ENCODE results near the gene NDUFB10. TPM values are rescaled to one million over a fixed set of nuclear protein-coding genes. Genes with fewer than 3 reads are reported as not detected.

The NDUFB10 gene
- total RNA-seq, 1 donor from 2014 or later: 132 TPM

DNA sequence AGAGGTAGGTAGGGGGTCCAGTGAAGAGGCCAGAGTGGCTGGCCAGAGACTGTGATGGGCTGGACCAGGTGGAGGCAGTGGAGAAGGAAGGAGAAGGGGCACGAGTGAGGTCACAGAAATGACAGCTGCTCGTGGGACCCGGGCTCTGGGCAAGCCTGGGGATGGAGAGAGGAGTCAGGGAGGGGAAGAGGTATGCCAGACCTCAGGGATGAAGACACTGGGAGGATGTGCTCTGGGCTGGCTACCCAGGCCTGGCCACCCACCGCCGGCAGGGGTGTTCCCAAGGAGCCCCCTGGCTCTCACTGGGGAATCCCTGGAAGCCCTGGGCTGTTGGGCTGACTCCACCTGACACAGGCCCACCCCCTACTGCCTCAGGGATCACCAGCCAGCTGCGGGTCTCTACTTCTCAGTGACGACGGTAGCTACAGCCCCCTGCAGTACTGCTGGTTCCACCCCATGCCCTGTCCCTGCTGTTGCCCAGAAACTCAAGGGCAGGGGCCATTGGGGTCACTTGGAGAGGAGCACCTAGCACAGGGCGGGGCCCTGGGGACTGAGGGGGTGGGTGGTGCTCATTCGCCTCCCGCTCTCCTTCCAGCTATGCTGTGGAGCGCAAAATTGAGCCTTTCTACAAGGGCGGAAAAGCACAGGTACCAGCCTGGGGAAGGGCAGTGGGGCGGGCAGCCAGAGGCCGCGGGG lies 14.3 kb downstream of the NDUFB10 start:
- no peaks in the 10 kb centered on the region for H3K9me3 Mint-ChIP-seq
- no peak overlapping the region for H3K27ac Mint-ChIP-seq
- H3K4me1 Mint-ChIP-seq (ENCODE audit: low read depth): peaks cover 16% of the 10 kb centered on the region
- DNase-seq (ENCODE audit: low spot score): no peak
- H3K27me3 Mint-ChIP-seq (ENCODE audit: low read depth): no peaks in the 10 kb centered on the region
- H3K36me3 Mint-ChIP-seq (ENCODE audit: low read depth): peaks cover 22% of the 10 kb centered on the region
- H3K4me3 Mint-ChIP-seq (ENCODE audit: low read depth): peak overlapping the region; percentile 21
- intact Hi-C loops (cut with micrococcal nuclease): no loop called here

DNA sequence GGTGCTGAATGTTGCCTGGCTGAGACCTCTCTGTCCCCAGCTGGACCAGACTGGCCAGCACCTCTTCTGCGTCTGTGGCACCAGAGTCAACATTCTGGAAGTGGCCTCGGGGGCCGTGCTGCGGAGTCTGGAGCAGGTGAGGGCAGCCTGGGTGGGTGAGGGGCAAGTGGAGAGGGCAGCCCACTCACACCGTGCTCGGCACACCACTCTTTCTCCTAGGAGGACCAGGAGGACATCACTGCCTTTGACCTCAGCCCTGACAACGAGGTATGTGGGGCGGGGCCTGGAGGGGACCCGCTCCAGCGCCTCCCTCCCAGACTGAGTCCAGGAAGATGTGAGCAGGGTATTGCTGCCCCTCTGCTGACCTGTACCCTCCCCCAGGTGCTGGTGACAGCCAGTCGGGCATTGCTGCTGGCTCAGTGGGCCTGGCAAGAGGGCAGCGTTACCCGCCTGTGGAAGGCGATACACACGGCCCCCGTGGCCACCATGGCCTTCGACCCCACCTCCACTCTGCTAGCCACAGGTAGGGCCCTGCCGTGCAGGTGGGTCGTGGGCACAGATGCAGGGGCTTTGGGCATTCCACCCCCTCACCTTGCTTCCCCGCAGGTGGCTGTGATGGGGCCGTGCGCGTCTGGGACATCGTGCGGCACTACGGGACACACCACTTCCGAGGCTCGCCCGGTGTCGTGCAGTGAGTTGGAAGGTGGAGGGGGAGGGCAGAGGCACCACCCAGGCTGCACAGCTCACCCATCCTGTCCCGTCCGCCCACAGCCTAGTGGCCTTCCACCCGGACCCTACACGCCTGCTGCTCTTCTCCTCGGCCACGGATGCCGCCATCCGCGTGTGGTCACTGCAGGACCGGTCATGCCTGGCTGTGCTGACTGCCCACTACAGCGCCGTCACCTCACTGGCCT lies 15.1 kb downstream of the NDUFB10 start:
- Mint-ChIP-seq H3K9me3 (no peaks in the 10 kb centered on the region), H3K27me3 (ENCODE audit: low read depth) (no peaks in the 10 kb centered on the region), H3K36me3 (ENCODE audit: low read depth) (peaks cover 24% of the 10 kb centered on the region), H3K4me3 (ENCODE audit: low read depth) (peak overlapping the region; percentile 51), H3K4me1 (ENCODE audit: low read depth) (peaks cover 16% of the 10 kb centered on the region), H3K27ac (no peak overlapping the region)
- DNase-seq (ENCODE audit: low spot score): no peak
- intact Hi-C loops (cut with micrococcal nuclease): no loop called here

DNA sequence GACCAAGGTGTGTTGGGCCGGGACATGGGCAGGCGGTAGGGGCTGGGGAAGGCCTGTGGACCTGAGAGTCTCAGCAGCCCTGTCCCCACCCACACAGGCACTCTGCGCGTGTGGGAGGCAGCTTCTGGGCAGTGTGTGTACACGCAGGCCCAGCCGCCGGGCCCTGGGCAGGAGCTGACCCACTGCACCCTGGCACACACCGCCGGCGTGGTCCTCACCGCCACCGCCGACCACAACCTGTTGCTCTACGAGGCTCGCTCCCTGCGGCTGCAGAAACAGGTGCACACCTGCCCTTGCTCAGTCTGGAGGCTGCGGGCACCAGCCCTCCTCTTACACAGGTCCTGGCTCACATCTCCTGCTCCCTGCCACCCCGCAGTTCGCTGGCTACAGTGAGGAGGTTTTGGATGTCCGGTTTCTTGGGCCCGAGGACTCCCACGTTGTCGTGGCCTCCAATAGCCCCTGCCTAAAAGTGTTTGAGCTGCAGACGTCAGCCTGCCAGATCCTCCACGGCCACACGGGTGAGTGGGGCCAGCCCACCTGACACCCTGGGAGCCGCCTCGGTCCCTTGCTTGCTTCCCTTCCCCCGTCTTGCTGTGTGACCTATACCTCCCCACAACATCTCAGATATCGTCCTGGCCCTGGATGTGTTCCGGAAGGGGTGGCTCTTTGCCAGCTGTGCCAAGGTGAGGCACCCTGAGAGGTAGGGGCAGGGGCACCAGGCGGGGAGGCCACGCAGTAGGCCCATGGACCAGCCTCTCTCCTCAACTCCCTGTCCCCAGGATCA lies 16.3 kb downstream of the NDUFB10 start:
- intact Hi-C loops (cut with micrococcal nuclease): no loop called here
- Mint-ChIP-seq H3K4me1 (ENCODE audit: low read depth) (peaks cover 14% of the 10 kb centered on the region), H3K9me3 (no peaks in the 10 kb centered on the region), H3K27me3 (ENCODE audit: low read depth) (peaks cover 3% of the 10 kb centered on the region), H3K36me3 (ENCODE audit: low read depth) (peaks cover 26% of the 10 kb centered on the region), H3K4me3 (ENCODE audit: low read depth) (no peak overlapping the region), H3K27ac (no peak overlapping the region)
- no peak for DNase-seq (ENCODE audit: low spot score)

DNA sequence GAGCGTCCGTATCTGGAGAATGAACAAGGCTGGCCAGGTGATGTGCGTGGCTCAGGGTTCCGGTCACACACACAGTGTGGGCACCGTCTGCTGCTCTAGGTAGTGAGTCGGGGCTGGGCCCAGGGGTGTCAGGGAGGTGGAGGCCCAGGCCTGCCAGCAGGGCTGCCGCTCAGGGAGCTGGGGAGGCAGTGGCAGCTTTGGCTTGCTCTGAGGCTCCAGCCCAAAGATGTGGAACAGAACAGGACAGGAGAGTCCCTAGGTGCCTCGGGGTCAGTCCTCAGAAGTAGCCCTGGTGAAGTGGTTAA lies 16.8 kb downstream of the NDUFB10 start:
- Mint-ChIP-seq H3K9me3 (no peaks in the 10 kb centered on the region), H3K27ac (no peak overlapping the region), H3K36me3 (ENCODE audit: low read depth) (peaks cover 26% of the 10 kb centered on the region), H3K4me1 (ENCODE audit: low read depth) (peaks cover 10% of the 10 kb centered on the region), H3K27me3 (ENCODE audit: low read depth) (peaks cover 8% of the 10 kb centered on the region), H3K4me3 (ENCODE audit: low read depth) (no peak overlapping the region)
- no peak for DNase-seq (ENCODE audit: low spot score)
- intact Hi-C loops (cut with micrococcal nuclease): no loop called here

DNA sequence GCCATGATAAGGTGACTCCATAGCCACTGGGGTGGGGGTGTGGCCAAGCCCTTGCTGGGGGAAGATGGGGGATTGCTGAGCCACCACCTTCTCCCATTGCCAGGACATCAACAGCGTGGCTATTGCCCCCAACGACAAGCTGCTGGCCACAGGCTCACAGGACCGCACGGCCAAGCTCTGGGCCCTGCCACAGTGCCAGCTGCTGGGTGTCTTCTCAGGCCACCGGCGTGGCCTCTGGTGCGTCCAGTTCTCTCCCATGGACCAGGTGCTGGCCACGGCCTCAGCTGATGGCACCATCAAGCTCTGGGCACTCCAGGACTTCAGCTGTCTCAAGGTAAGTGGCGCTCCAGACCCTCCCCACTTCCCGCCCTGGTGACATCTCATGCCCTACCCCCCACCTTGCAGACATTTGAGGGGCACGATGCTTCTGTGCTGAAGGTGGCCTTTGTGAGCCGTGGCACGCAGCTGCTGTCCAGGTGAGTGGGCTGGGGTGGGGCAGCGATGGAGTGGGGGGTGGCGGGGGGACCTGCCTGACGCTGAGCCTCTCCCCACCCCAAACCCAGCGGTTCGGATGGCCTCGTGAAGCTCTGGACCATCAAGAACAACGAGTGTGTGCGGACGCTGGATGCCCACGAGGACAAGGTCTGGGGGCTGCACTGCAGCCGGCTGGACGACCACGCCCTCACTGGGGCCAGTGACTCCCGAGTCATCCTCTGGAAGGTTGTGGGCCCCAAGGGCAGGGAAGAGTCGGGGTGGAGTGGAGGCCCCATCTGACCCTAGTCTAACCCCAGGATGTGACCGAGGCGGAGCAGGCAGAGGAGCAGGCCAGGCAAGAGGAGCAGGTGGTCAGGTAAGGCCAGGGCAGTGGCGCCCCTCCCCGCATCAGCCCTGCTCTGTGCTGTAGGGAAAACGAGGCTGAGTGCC lies 17.9 kb downstream of the NDUFB10 start:
- Mint-ChIP-seq H3K4me1 (ENCODE audit: low read depth) (peaks cover 6% of the 10 kb centered on the region), H3K4me3 (ENCODE audit: low read depth) (no peak overlapping the region), H3K27ac (no peak overlapping the region), H3K36me3 (ENCODE audit: low read depth) (peaks cover 23% of the 10 kb centered on the region), H3K27me3 (ENCODE audit: low read depth) (peaks cover 19% of the 10 kb centered on the region), H3K9me3 (no peaks in the 10 kb centered on the region)
- intact Hi-C loops (cut with micrococcal nuclease): no loop called here
- no peak for DNase-seq (ENCODE audit: low spot score)

DNA sequence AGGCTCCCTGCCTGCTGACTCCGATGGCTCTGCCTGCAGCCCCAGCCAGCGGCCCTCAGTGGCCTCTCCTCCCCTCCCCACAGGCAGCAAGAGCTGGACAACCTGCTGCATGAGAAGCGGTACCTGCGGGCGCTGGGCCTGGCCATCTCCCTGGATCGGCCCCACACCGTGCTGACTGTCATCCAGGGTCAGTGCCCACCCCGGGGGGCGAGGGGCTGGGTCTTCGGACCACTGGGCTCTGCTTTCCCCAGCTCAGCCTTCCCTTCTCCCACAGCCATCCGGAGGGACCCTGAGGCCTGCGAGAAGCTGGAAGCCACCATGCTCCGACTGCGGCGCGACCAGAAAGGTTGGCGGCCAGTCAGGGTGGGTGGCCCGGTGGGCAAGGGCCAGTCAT lies 18.5 kb downstream of the NDUFB10 start:
- peaks cover 25% of the 10 kb centered on the region for H3K27me3 Mint-ChIP-seq (ENCODE audit: low read depth)
- no peaks in the 10 kb centered on the region for H3K9me3 Mint-ChIP-seq
- no peak overlapping the region for H3K4me3 Mint-ChIP-seq (ENCODE audit: low read depth)

DNA sequence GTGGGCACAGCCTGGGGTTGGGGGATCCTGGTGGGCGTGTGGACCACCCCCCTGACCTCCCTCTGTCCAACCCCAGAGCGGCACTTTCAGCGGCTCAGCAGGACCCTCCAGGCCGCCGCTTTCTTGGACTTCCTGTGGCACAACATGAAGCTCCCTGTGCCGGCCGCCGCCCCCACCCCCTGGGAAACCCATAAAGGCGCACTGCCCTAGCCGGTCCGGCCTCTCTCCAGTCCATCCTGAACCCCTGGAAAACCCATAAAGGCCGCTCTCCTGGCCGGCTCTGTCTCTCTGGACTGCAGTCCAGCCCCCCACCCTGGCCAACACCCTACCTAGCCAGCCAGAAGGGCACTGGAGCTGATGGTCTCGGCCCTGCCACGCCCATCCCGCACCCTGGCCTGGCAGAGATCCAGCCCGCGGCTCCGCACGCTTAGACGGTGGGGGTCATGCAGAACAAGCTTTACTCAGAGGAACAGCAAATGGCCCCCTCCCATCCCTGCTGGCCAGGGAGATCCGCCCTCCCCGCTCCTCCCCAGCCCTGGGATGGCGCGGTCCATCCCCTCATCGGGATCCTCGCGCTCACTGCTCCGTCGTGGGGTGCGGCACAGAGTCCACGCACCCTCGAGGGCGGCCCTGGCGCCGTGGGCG lies 19.3 kb downstream of the NDUFB10 start:
- DNase-seq (ENCODE audit: low spot score): no peak
- no peak overlapping the region for H3K27ac Mint-ChIP-seq
- H3K9me3 Mint-ChIP-seq: no peaks in the 10 kb centered on the region
- intact Hi-C loops (cut with micrococcal nuclease): no loop called here
- peaks cover 23% of the 10 kb centered on the region for H3K36me3 Mint-ChIP-seq (ENCODE audit: low read depth)
- H3K4me3 Mint-ChIP-seq (ENCODE audit: low read depth): no peak overlapping the region
- peaks cover 5% of the 10 kb centered on the region for H3K4me1 Mint-ChIP-seq (ENCODE audit: low read depth)
- peaks cover 30% of the 10 kb centered on the region for H3K27me3 Mint-ChIP-seq (ENCODE audit: low read depth)

More for the DNA sequence above, 18.5 kb downstream of the NDUFB10 start:
- peaks cover 2% of the 10 kb centered on the region for H3K4me1 Mint-ChIP-seq (ENCODE audit: low read depth)
- H3K27ac Mint-ChIP-seq: no peak overlapping the region
- no peak for DNase-seq (ENCODE audit: low spot score)
- peaks cover 23% of the 10 kb centered on the region for H3K36me3 Mint-ChIP-seq (ENCODE audit: low read depth)
- intact Hi-C loops (cut with micrococcal nuclease): no loop called here

DNA sequence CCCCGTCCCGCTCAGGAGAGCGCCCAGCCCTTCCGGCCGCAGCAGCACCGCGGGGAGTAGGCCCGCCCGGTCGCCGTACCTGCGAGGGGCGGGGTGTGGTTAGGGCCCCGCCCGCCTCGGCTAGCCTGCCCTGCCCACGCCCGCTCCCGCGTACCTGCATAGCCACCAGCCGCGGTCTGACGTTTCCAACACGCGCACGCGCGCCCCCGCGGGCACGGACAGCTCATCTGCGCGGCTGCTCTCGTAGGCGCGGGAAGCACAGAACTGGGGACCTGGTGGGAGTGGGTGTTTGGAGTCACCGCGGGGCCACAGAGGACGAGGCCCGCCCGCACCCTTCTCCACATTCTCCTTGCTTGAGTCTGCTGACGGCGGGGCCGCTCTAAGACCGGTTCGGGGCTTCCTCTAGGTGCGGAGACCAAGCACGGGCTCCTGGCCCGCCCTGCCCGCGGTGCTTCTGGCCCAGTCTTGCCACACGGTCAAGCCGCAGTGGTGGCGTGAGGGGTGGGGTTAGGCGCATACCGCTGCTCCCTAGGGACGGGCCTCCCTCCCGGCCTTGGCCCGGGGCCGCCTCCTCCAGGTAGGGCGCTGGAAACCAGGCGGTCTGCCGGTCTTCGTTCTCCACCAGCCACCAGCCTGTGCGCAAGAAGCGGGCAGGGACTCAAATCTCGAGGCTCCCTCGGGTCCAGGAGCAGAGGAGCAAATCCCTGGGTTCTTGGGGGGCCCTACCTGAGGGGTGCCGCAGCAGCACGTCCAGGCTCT lies 20.1 kb downstream of the NDUFB10 start:
- Mint-ChIP-seq H3K27ac (no peak overlapping the region), H3K4me3 (ENCODE audit: low read depth) (no peak overlapping the region), H3K36me3 (ENCODE audit: low read depth) (peaks cover 24% of the 10 kb centered on the region), H3K4me1 (ENCODE audit: low read depth) (peaks cover 5% of the 10 kb centered on the region), H3K9me3 (no peaks in the 10 kb centered on the region), H3K27me3 (ENCODE audit: low read depth) (peaks cover 30% of the 10 kb centered on the region)
- intact Hi-C loops (cut with micrococcal nuclease): no loop called here
- DNase-seq (ENCODE audit: low spot score): no peak

DNA sequence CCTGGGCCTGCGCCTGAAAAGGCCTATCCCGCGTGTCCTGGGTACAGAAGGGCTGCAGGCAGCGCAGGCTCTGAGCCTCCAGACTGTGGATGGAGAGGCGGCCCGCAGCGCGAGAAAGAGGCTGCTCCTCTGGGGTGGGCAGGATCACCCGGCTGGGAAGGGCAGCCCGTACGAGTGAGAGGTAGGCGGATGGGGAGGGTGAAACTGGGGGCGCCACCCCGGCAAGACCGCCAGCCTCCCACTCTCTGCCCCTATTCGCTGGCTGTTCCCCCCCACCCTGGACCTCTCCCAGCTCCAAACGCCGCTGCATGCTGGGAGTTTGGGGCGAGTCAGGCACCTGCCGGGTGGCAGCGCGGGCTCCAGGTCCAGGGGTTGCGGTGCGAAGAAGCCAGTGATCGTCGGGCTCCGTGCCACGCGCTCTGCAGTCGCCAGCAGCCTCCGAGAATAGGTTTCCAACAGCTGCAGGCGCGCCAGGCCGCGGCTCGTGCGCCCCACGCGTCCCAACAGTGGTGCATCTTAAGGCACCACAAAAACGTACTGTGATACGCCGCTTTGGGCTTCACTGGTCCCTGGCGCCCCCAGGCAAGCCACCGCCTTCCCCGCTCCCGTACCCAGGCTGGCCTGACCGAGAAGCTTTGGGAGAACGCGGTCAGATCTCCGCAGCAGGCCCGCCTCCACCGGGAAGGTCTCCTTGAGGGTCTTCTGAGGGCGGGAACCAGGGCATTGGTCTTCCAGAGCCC lies 20.9 kb downstream of the NDUFB10 start:
- H3K4me1 Mint-ChIP-seq (ENCODE audit: low read depth): peaks cover 5% of the 10 kb centered on the region
- H3K9me3 Mint-ChIP-seq: no peaks in the 10 kb centered on the region
- peaks cover 23% of the 10 kb centered on the region for H3K36me3 Mint-ChIP-seq (ENCODE audit: low read depth)
- no peak overlapping the region for H3K27ac Mint-ChIP-seq
- intact Hi-C loops (cut with micrococcal nuclease): no loop called here
- DNase-seq (ENCODE audit: low spot score): no peak
- no peak overlapping the region for H3K4me3 Mint-ChIP-seq (ENCODE audit: low read depth)
- H3K27me3 Mint-ChIP-seq (ENCODE audit: low read depth): peaks cover 30% of the 10 kb centered on the region

DNA sequence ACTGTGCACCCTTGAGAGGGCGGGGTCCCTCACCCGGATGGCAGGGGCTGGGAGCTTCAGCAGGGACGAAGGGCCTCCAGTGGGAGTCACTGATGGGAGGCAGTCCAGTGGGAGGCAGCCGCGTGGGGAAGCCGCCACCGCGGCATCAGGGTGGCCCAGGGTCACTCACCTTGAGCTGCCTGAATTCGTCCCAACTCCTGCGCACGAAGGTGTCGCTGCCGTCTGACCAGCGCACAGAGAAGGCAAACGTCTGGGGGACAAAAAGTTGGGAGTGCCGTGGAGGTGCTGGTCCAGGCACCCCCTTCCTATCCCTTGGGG lies 21.4 kb downstream of the NDUFB10 start:
- H3K36me3 Mint-ChIP-seq (ENCODE audit: low read depth): peaks cover 24% of the 10 kb centered on the region

DNA sequence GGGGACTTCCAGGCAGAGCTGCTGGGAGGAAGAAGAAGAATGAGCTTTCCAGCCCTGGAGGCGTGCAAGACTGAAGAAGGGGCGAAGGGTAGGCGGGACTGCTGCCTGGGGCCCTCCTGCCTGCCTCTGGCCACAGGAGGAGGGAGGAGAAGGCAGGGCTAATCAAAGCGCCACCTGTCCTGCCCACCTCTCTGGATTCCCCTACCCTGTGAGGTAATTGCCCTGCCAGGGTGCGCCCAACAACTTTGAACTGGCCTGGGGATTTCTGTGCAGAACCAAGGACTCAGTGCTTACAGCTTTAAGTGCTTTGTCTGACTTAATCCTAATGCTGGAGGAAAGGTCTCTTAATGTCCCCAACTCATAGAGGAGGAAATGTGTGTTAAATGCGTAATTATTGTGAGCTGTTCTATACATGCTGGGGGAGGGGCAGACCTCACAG lies 22.1 kb downstream of the NDUFB10 start, which contains the start of gene NOXO1:
Gene NOXO1, minus strand, starts transcription at position 72 of the 439 bp plus-strand sequence. CDS start 290 bp downstream, outside the sequence.
- intact Hi-C loops (cut with micrococcal nuclease): no loop called here
- Mint-ChIP-seq H3K4me3 (ENCODE audit: low read depth) (no peak within 1 kb of the TSS), H3K4me1 (ENCODE audit: low read depth) (peaks cover 5% of the 10 kb centered on the region), H3K27me3 (ENCODE audit: low read depth) (peaks cover 30% of the 10 kb centered on the region), H3K9me3 (no peaks in the 10 kb centered on the region), H3K36me3 (ENCODE audit: low read depth) (peaks cover 24% of the 10 kb centered on the region), H3K27ac (no peak within 1 kb of the TSS)
- no peak for DNase-seq (ENCODE audit: low spot score)

More for the DNA sequence above, 21.4 kb downstream of the NDUFB10 start:
- peaks cover 30% of the 10 kb centered on the region for H3K27me3 Mint-ChIP-seq (ENCODE audit: low read depth)
- no peak overlapping the region for H3K27ac Mint-ChIP-seq
- intact Hi-C loops (cut with micrococcal nuclease): no loop called here
- no peak for DNase-seq (ENCODE audit: low spot score)
- peaks cover 5% of the 10 kb centered on the region for H3K4me1 Mint-ChIP-seq (ENCODE audit: low read depth)
- H3K9me3 Mint-ChIP-seq: no peaks in the 10 kb centered on the region
- H3K4me3 Mint-ChIP-seq (ENCODE audit: low read depth): no peak overlapping the region
